Sigmoid colon (tissue), 3 donors: ENCODE results near the gene PCDHGA9.

Experiments used
- CTCF ChIP-seq, 4 experiments: fragments of 450-650 bp in 3 of 4; fragments of 200-600 bp in 1 of 4; IDR thresholded peaks; one replicate each; pipeline ENCODE4 v1.5.1; 2016 to 2019; ENCODE audit warnings: antibody characterized with exemption in 4 of 4, mild to moderate bottlenecking in 3 of 4, moderate library complexity in 2 of 4
- POLR2A ChIP-seq, 2 donors: fragments of 450-650 bp; IDR thresholded peaks; one replicate each; pipeline ENCODE4 v1.6.1; 2016; ENCODE audit warnings: antibody characterized with exemption in 2 of 2, mild to moderate bottlenecking in 2 of 2, moderate library complexity in 2 of 2

- TF ChIP-seq CTCF (IDR thresholded peaks at IDR 0.05) (no peak), POLR2A (IDR thresholded peaks at IDR 0.05) (no peak)
Measured at GRCh38 chr5:141389153-141390042, 13.2 kb upstream of the PCDHGA9 start.
